NCI-H128 (cell line): ENCODE results near the gene TCOF1.

Experiments used
- DNase-seq: peaks from one replicate; lab custom pipeline; 2025; ENCODE audit not compliant: unreplicated experiment; lab: John Stamatoyannopoulos, UW

The TCOF1 gene

GRCh38 chr5:150357326-150358260 lies at the start of gene TCOF1:
TSS of gene TCOF1 (plus strand) at chr5:150357697. CDS start at chr5:150357747, 50 bp downstream.
- DNase-seq: peak; percentile 87

GRCh38 chr5:150309101-150309885 lies 48.2 kb upstream of the TCOF1 start:
- no peak for DNase-seq

- DNase-seq: no peak
These were observed 47.6 kb upstream of the TCOF1 start for GRCh38 chr5:150309886-150310239.

GRCh38 chr5:150310246-150310645 lies 47.3 kb upstream of the TCOF1 start:
- no peak for DNase-seq

- no peak for DNase-seq
These were observed 46.3 kb upstream of the TCOF1 start for GRCh38 chr5:150311015-150311692.

DNA sequence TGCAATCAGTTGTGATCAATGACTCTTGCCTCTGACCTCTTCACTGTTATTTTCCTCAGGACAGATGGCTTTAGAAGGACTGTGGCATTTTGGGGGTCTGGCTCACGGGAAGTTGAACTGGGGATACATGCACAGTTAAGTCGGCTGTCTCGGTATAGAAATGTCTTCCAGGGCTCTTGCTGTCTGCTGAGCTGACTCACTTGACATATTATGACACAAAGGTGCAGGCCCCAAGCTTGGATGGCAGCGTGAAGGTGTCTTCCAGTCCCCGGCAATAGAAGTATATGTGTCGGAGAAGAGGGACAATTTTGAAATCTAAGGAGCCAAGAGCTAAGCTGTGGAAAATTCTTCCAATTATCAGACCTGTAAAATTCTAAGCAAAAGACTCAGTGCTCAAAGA lies 45.0 kb upstream of the TCOF1 start:
- DNase-seq: no peak

GRCh38 chr5:150313501-150313900 lies 44.0 kb upstream of the TCOF1 start:
- DNase-seq: no peak

DNA sequence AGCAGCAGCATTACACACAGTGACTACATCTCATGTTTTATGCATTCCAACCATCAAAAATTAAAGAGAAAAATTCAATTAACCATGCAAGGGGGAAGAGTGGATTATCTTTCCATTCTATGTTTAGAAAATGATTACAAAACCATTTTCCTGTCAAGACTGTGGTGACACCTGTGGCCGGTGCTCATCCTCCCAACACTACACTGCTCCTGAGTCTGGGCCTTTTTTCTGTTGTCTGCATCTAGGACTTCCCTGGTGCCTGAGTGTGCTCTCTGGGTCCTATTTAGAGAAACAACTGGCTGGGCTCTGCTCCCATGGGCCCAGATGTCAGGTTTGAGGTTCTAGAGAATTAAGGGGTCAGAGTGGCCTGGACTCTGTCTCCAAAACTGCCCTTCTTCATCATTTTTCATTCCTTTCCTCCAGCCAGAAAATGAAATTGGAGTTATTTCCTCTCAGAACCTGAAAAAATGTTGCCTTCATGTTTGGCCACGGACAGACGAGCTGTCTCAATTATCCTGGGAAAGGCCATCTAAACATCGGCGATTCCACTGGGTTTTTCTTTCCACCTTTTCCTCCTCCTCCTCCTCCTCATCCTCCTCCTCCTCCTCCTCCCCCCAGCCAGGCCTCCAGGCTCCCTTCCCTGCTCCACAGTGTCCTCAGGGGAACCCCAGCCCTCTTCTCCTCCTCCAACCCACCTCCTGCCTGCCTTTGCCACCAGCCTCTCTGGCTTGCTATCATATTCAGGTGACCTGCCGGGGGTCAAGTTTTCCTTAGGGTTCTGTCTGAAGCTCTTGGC lies 43.4 kb upstream of the TCOF1 start:
- no peak for DNase-seq

DNA sequence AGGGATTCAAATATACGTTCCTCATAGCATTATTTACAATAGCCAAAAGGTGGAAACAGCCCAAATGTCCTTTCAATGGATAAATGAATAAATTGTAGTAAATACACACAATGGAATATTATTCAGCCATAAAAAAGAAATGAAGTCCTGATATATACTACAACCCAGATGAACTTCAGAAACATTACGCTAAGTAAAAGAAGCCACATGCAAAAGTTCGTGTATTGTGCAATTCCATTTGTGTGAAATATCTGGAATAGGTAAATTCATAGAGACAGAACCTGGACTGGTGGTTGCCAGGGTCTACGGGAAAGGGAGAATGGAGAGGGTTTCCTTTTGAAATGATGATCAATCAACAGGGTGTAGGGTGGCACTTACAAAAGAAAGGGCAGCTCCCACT lies 42.3 kb upstream of the TCOF1 start:
- DNase-seq: no peak

- DNase-seq: no peak
These were observed 41.2 kb upstream of the TCOF1 start for GRCh38 chr5:150316320-150316719.

DNA sequence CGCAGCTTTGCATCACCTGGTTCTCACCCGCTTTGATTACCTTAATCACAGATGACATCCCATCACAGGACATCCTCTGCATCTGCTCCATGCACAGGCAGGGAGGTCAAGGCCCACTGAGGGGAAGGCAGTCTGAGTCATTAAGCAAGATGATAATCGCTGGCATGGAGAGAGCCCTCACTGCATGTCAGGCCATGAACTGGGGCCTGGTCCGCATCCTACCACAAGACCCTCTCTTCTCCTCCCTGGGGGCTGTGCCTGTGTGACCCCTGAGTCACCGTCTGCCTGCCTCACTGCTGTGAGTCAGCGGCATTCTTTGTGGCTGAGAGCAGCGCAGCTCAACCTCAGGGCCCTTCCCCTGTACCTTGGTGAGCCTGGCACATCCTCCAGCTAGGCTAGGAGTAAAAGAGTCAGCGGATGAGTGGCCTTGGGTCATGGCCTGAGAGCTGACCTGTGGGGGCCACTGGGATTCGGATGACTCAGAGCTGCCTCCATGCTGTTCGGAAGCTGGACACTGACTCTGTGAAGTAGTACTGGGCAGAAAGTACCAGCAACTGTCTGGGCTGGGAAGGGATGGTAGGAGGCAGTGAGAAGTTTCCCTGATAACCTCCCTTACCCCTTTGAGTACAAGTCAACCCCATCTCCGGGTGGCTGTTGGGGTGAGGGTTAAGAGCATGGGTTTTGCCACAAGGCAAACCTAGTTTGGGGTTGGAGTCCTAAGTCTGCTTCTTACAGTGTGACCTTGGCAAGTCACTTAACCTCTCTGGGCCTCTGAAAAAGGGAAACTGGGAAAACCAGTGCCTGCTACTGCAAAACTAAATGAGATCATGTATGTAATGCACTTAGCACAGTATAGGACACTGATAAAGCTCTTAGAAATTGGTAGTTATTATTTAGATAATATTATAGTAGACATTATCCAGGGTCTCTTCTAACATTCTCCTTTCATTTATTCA lies 40.2 kb upstream of the TCOF1 start:
- DNase-seq: no peak

- DNase-seq: no peak
These were observed 38.6 kb upstream of the TCOF1 start for GRCh38 chr5:150318613-150319483.

DNA sequence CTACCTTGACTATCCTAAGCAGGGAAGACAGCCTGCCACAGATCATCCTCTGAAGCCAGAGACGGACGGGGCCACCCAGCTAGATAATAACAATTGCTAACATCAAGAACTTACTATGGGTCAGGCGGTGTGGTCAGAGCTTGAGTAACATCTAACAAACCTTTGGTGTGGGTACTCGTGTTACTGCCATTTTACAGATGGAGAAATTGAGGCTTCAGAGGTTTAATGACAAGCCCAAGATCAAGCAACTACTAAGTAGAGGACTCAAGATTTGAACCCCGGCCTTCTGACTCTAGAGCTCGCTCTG lies 38.1 kb upstream of the TCOF1 start:
- no peak for DNase-seq

DNA sequence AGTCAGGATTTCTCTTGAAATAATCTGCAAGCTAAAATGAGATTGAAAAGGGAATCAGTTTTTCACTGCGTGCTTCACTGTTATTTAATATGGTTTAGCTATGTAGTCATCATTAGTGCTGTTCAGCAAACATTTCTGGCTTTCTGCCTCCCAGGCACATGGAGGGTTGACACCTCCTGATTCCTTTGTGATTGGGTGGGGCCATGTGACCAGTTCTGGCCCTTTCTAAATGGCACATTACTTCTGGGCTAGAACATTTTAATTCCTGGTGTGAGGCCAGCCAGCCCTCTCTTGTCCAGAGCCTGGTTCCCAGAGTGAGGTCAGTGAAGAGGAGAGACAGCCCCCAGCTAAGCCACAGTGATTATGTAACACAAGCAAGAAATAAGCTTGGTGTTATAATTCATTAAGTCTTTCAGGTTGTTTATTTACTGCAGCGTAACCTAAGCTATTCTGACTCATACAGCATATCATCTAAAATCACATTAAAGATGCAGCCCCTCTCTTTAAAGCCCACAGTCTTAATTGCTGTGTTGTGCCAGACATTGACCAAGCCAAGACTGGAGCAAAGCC lies 37.4 kb upstream of the TCOF1 start:
- no peak for DNase-seq

- DNase-seq: no peak
These were observed 36.3 kb upstream of the TCOF1 start for GRCh38 chr5:150321211-150321610.

DNA sequence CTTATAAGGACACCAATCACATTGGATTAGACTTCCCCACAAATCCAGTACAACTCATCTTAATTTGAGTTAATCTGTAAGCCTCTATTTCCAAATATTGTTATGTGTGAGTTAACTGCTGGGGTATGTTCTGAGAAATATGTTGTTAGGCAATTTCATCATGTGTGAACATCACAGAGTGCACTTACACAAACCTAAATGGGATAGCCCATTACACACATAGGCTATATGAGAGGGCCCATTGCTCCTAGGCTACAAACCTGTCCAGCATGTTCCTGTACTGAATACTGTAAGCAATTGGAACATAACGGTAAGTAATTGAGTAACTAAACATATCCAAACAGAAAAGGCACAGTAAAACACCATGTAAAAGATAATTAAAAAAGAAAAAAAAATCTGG lies 35.7 kb upstream of the TCOF1 start:
- DNase-seq: no peak

DNA sequence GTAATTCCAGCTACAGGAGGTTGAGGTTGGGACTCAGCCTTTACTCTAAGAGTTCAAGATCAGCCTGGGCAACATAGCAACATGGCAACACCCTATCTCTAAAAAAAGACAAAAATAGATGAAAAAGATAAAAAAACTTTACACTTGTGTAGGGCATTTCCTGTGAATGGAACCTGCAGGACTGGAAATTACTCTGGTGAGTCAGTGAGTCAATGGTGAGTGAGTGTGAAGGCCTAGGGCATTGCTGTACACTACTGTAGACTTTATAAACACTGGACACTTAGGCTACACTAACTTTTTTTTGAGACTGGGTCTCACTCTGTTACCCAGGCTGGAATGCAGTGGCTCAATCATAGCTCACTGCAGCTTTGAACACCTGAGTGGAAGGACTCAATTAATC lies 35.3 kb upstream of the TCOF1 start:
- no peak for DNase-seq

- DNase-seq: no peak
These were observed 34.4 kb upstream of the TCOF1 start for GRCh38 chr5:150323092-150323491.

DNA sequence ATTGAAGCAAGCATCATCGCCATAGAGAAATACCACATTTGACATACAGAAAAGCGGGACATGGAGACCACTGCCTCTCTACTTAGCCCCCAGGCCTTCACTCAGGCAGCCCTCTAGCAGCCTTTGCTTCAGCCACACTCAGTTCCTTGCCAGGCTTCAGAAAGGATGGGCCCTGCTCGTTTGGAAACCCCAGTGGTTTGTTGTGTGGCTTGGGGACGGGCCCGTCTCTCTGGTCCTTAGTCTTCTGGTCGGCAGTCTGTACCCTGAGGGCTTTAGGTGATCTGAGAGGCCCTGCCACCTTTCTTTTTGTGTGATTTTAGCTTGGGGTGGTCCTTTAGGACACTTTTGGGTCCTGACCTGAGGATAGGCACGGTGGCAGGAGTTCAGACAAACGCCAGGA lies 33.7 kb upstream of the TCOF1 start:
- no peak for DNase-seq
